Neural cell (in vitro differentiated cells): ENCODE data around the gene ST6GALNAC1. TPM values are rescaled to one million over a fixed set of nuclear protein-coding genes. Genes with fewer than 3 reads are reported as not detected.

Experiments
- H2AFZ ChIP-seq: fragments of 200-600, 300-800 bp; sonication (generic), shearing (Covaris generic); 2 replicates; pipeline ENCODE4 v1.6.0; 2014; ENCODE audit warnings: low read depth, mild to moderate bottlenecking, antibody characterized with exemption, low read length, moderate library complexity
- H3F3A ChIP-seq: fragments of 200-600 bp; shearing (Covaris generic); 2 replicates; pipeline ENCODE4 v1.6.1; 2016; ENCODE audit warnings: mild to moderate bottlenecking, moderate library complexity, mixed read lengths, antibody characterized with exemption, low read length; ENCODE audit not compliant: insufficient read depth, poor library complexity, severe bottlenecking
- H3K27ac ChIP-seq: fragments of 200-600, 300-800 bp; sonication (generic), shearing (Covaris generic); 2 replicates; pipeline ENCODE4 v1.5.1; 2014; ENCODE audit warnings: mild to moderate bottlenecking, low read length, moderate library complexity
- H3K27me3 ChIP-seq: fragments of 300-800, 200-600 bp; sonication (generic), shearing (Covaris generic); 2 replicates; pipeline ENCODE4 v1.6.0; 2014; ENCODE audit warnings: mild to moderate bottlenecking, low read depth, low read length, moderate library complexity; ENCODE audit not compliant: insufficient read depth
- H3K36me3 ChIP-seq: fragments of 300-800, 200-600 bp; sonication (generic), shearing (Covaris generic); 2 replicates; pipeline ENCODE4 v1.5.1; 2014; ENCODE audit warnings: mild to moderate bottlenecking, antibody characterized with exemption, low read length, moderate library complexity; ENCODE audit not compliant: insufficient read depth
- H3K4me2 ChIP-seq: fragments of 300-800, 200-600 bp; sonication (generic), shearing (Covaris generic); 2 replicates; pipeline ENCODE4 v1.6.0; 2014; ENCODE audit warnings: mild to moderate bottlenecking, low read length
- H3K4me3 ChIP-seq: fragments of 300-800, 200-600 bp; sonication (generic), shearing (Covaris generic); 2 replicates; pipeline ENCODE4 v1.5.1; 2014; ENCODE audit warnings: mild to moderate bottlenecking, low read length, moderate library complexity
- H3K79me2 ChIP-seq: fragments of 200-600 bp; shearing (Covaris generic); replicated peaks from 2 replicates; pipeline ENCODE4 v1.6.0; 2014; ENCODE audit warnings: mild to moderate bottlenecking, low read length, moderate library complexity; ENCODE audit not compliant: insufficient read depth
- H3K9ac ChIP-seq: fragments of 300-800, 200-600 bp; sonication (generic), shearing (Covaris generic); 2 replicates; pipeline ENCODE4 v1.6.1; 2016; ENCODE audit warnings: mild to moderate bottlenecking, low read length, mixed read lengths
- H3K9me2 ChIP-seq: fragments of 200-600 bp; shearing (Covaris generic); 2 replicates; pipeline ENCODE4 v1.6.1; 2016; ENCODE audit warnings: mild to moderate bottlenecking, low read length, mixed read lengths; ENCODE audit not compliant: insufficient read depth
- H3K9me3 ChIP-seq: fragments of 200-600, 300-800 bp; sonication (generic), shearing (Covaris generic); 2 replicates; pipeline ENCODE4 v1.6.1; 2016; ENCODE audit warnings: mild to moderate bottlenecking, mixed run types, low read length, moderate library complexity, mixed read lengths
- H4K20me1 ChIP-seq: fragments of 200-600 bp; shearing (Covaris generic); 2 replicates; pipeline ENCODE4 v1.6.1; 2016; ENCODE audit warnings: mild to moderate bottlenecking, mixed run types; ENCODE audit not compliant: insufficient read depth
- CTCF ChIP-seq: fragments of 450-650 bp; IDR thresholded peaks from 2 replicates; pipeline ENCODE4 v1.5.1; 2014; ENCODE audit warnings: antibody characterized with exemption, mild to moderate bottlenecking, moderate library complexity; ENCODE audit not compliant: poor library complexity, severe bottlenecking
- EP300 ChIP-seq: fragments of 450-650 bp; conservative IDR thresholded peaks from 2 replicates; pipeline ENCODE4 v1.6.1; 2014; ENCODE audit warnings: antibody characterized with exemption, mild to moderate bottlenecking, moderate library complexity; ENCODE audit not compliant: poor library complexity, severe bottlenecking
- EZH2 ChIP-seq: fragments of 200-600, 300-800 bp; shearing (Covaris generic), sonication (generic); IDR thresholded peaks from 2 replicates; pipeline ENCODE4 v1.6.1; 2014; ENCODE audit warnings: antibody characterized with exemption, low read length, borderline replicate concordance, mild to moderate bottlenecking; ENCODE audit not compliant: insufficient read depth, poor library complexity, severe bottlenecking
- MXI1 ChIP-seq: fragments of 450-650 bp; conservative IDR thresholded peaks from 2 replicates; pipeline ENCODE4 v1.6.1; 2014; ENCODE audit warnings: antibody characterized with exemption, mild to moderate bottlenecking; ENCODE audit not compliant: poor library complexity, severe bottlenecking
- POLR2AphosphoS5 ChIP-seq: IDR thresholded peaks from 2 replicates; pipeline ENCODE4 v1.6.1; 2012
- RAD21 ChIP-seq: fragments of 450-650 bp; conservative IDR thresholded peaks from 2 replicates; pipeline ENCODE4 v1.6.1; 2014; ENCODE audit warnings: antibody characterized with exemption, mild to moderate bottlenecking, moderate library complexity
- REST ChIP-seq: IDR thresholded peaks from 2 replicates; pipeline ENCODE4 v1.6.1; 2012; ENCODE audit warnings: borderline replicate concordance
- SMC3 ChIP-seq: fragments of 450-650 bp; conservative IDR thresholded peaks from 2 replicates; pipeline ENCODE4 v1.6.1; 2014; ENCODE audit warnings: antibody characterized with exemption, mild to moderate bottlenecking, moderate library complexity; ENCODE audit not compliant: poor library complexity
- TAF1 ChIP-seq: IDR thresholded peaks from 2 replicates; pipeline ENCODE4 v1.6.1; 2012; ENCODE audit warnings: low read depth
- polyA plus RNA-seq: library from polyadenylated mRNA; depleted of rRNA; stranded (reverse); fragments of >200 nt; gene quantifications from 2 replicates; pipeline ENCODE4 v1.2.3, GENCODE V29; 2014

Gene ST6GALNAC1
- polyA plus RNA-seq, 1 donor from 2014 or later, result not detected

GRCh38 chr17:76626442-76626841 is 17.1 kb downstream of the ST6GALNAC1 start:
- Histone ChIP-seq H4K20me1 (no peaks in the 10 kb centered on the region), H3K36me3 (no peaks in the 10 kb centered on the region), H3K9me2 (no peaks in the 10 kb centered on the region), H3F3A (no peaks in the 10 kb centered on the region), H3K79me2 (no peaks in the 10 kb centered on the region), H3K27ac (no peak overlapping the region), H2AFZ (no peak overlapping the region), H3K9ac (no peak overlapping the region), H3K4me3 (no peak overlapping the region), H3K9me3 (no peaks in the 10 kb centered on the region), H3K27me3 (no peaks in the 10 kb centered on the region), H3K4me2 (no peak overlapping the region)
- TF ChIP-seq TAF1 (no peak), EZH2 (no peak), SMC3 (no peak), RAD21 (no peak), POLR2AphosphoS5 (no peak), MXI1 (no peak), REST (no peak), EP300 (no peak), CTCF (no peak)

DNA sequence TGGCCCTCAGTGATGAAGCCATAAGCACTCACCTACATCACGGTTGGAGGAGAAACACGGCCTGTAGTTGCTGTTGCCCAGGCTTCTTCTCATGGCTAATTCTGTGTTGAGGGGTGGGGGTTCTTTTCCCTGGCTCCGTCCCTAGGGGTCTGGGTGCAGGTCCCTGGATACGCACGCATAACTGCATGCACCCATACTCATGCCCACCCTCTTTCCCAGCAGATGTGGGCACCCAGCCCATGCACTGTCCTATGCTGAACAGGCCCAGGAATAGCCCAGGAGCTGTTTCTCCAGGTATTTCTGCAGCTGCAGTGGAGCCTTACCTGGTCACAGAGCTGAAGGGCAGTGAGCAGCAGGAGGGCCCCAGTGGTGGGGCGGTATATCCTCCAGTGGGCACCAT is 18.1 kb downstream of the ST6GALNAC1 start:
- Histone ChIP-seq H4K20me1 (no peaks in the 10 kb centered on the region), H3K9ac (no peak overlapping the region), H3K36me3 (no peaks in the 10 kb centered on the region), H3K4me2 (no peak overlapping the region), H3K9me3 (no peaks in the 10 kb centered on the region), H3K27ac (no peak overlapping the region), H3K79me2 (no peaks in the 10 kb centered on the region), H3F3A (no peaks in the 10 kb centered on the region), H2AFZ (no peak overlapping the region), H3K4me3 (no peak overlapping the region), H3K27me3 (no peaks in the 10 kb centered on the region), H3K9me2 (no peaks in the 10 kb centered on the region)
- TF ChIP-seq MXI1, result no peak
- TF ChIP-seq CTCF, result no peak
- no peak for TF ChIP-seq SMC3
- TF ChIP-seq RAD21, result no peak
- TF ChIP-seq EP300, result no peak
- no peak for TF ChIP-seq POLR2AphosphoS5
- TF ChIP-seq EZH2, result no peak
- no peak for TF ChIP-seq REST
- no peak for TF ChIP-seq TAF1
